ENCODE data around the gene GCM1. TPM values are rescaled to one million over a fixed set of nuclear protein-coding genes. Genes with fewer than 3 reads are reported as not detected.

The GCM1 gene
- total and polyA plus RNA-seq, 9 donors: 0.04 to 0.16 (median 0.04) TPM; not detected in 6

DNA sequence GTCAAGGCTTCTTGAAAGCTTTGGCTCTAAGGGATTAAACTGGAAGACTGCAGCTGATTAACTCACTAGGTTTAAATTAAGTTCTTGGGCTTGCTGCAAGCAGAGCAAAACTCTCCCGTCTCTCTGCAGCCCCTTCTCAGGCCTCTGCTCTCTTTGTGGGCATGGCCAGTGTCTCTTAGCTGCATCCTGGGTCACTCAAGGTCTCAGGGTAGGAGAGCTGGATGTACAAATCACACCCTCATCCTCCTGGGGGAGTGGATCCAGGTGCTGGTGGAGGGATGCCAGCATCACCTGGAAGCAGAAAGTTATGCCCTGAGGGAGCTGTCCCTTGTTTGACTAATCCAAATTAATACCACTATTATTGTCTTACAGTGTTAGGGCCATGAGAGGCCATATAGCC is 35.8 kb downstream of the GCM1 start:
- H3K27ac ChIP-seq (ENCODE audit: low read length): no peak overlapping the region

GRCh38 chr6:53112404-53112803 is 36.2 kb downstream of the GCM1 start:
- Histone ChIP-seq H3K4me1 (ENCODE audit: control insufficient read depth, insufficient read depth, low read length) (no peaks in the 10 kb centered on the region), H3K4me3 (ENCODE audit: low read length) (no peak overlapping the region), H3K36me3 (ENCODE audit: control insufficient read depth, insufficient read depth, low read length) (no peaks in the 10 kb centered on the region), H3K27ac (ENCODE audit: low read length) (no peak overlapping the region), H3K27me3 (ENCODE audit: control insufficient read depth, insufficient read depth, low read length) (no peaks in the 10 kb centered on the region), H3K9me3 (replicated peaks; ENCODE audit: control insufficient read depth, low read depth, low read length) (no peaks in the 10 kb centered on the region)
- no peak for DNase-seq

More for the DNA sequence above, 35.8 kb downstream of the GCM1 start:
- DNase-seq: no peak
- H3K4me1 ChIP-seq (ENCODE audit: control insufficient read depth, insufficient read depth, low read length): no peaks in the 10 kb centered on the region
- H3K27me3 ChIP-seq (ENCODE audit: control insufficient read depth, insufficient read depth, low read length): no peaks in the 10 kb centered on the region
- no peaks in the 10 kb centered on the region for H3K9me3 ChIP-seq (replicated peaks; ENCODE audit: control insufficient read depth, low read depth, low read length)
- WGBS (ENCODE audit: insufficient coverage): 20% methylated on average over 1 of the region's 1 CpG
- no peaks in the 10 kb centered on the region for H3K36me3 ChIP-seq (ENCODE audit: control insufficient read depth, insufficient read depth, low read length)
- no peak overlapping the region for H3K4me3 ChIP-seq (ENCODE audit: low read length)

- no peaks in the 10 kb centered on the region for H3K27me3 ChIP-seq (ENCODE audit: control insufficient read depth, insufficient read depth, low read length)
- H3K4me1 ChIP-seq (ENCODE audit: control insufficient read depth, insufficient read depth, low read length): no peaks in the 10 kb centered on the region
- no peaks in the 10 kb centered on the region for H3K9me3 ChIP-seq (replicated peaks; ENCODE audit: control insufficient read depth, low read depth, low read length)
- H3K4me3 ChIP-seq (ENCODE audit: low read length): no peak overlapping the region
- 89% methylated on average over 3 of the region's 6 CpGs for WGBS (ENCODE audit: insufficient coverage)
- no peak for DNase-seq
- no peak overlapping the region for H3K27ac ChIP-seq (ENCODE audit: low read length)
- no peaks in the 10 kb centered on the region for H3K36me3 ChIP-seq (ENCODE audit: control insufficient read depth, insufficient read depth, low read length)
Measured at GRCh38 chr6:53111865-53112264, 36.8 kb downstream of the GCM1 start.

GRCh38 chr6:53109612-53110011 is 39.0 kb downstream of the GCM1 start:
- no peaks in the 10 kb centered on the region for H3K4me1 ChIP-seq (ENCODE audit: control insufficient read depth, insufficient read depth, low read length)

GRCh38 chr6:53107091-53107490 is 41.5 kb downstream of the GCM1 start:
- Histone ChIP-seq H3K9me3 (replicated peaks; ENCODE audit: control insufficient read depth, low read depth, low read length) (no peaks in the 10 kb centered on the region), H3K36me3 (ENCODE audit: control insufficient read depth, insufficient read depth, low read length) (peaks cover 7% of the 10 kb centered on the region), H3K27ac (ENCODE audit: low read length) (no peak overlapping the region), H3K4me3 (ENCODE audit: low read length) (no peak overlapping the region), H3K27me3 (ENCODE audit: control insufficient read depth, insufficient read depth, low read length) (no peaks in the 10 kb centered on the region), H3K4me1 (ENCODE audit: control insufficient read depth, insufficient read depth, low read length) (no peaks in the 10 kb centered on the region)
- DNase-seq: no peak
- 70% methylated on average over 2 of the region's 4 CpGs for WGBS (ENCODE audit: insufficient coverage)

More at GRCh38 chr6:53109612-53110011, 39.0 kb downstream of the GCM1 start:
- Histone ChIP-seq H3K27ac (ENCODE audit: low read length) (no peak overlapping the region), H3K27me3 (ENCODE audit: control insufficient read depth, insufficient read depth, low read length) (no peaks in the 10 kb centered on the region), H3K4me3 (ENCODE audit: low read length) (no peak overlapping the region), H3K9me3 (replicated peaks; ENCODE audit: control insufficient read depth, low read depth, low read length) (no peaks in the 10 kb centered on the region), H3K36me3 (ENCODE audit: control insufficient read depth, insufficient read depth, low read length) (no peaks in the 10 kb centered on the region)
- no peak for DNase-seq
- 86% methylated on average over 1 of the region's 2 CpGs for WGBS (ENCODE audit: insufficient coverage)

GRCh38 chr6:53104916-53105315 is 43.7 kb downstream of the GCM1 start:
- no peak for DNase-seq
- Histone ChIP-seq H3K4me3 (ENCODE audit: low read length) (no peak overlapping the region), H3K27ac (ENCODE audit: low read length) (no peak overlapping the region), H3K36me3 (ENCODE audit: control insufficient read depth, insufficient read depth, low read length) (peaks cover 20% of the 10 kb centered on the region), H3K4me1 (ENCODE audit: control insufficient read depth, insufficient read depth, low read length) (no peaks in the 10 kb centered on the region), H3K27me3 (ENCODE audit: control insufficient read depth, insufficient read depth, low read length) (no peaks in the 10 kb centered on the region), H3K9me3 (replicated peaks; ENCODE audit: control insufficient read depth, low read depth, low read length) (no peaks in the 10 kb centered on the region)

GRCh38 chr6:53103993-53104675 is 44.5 kb downstream of the GCM1 start:
- Histone ChIP-seq H3K27me3 (ENCODE audit: control insufficient read depth, insufficient read depth, low read length) (no peaks in the 10 kb centered on the region), H3K36me3 (ENCODE audit: control insufficient read depth, insufficient read depth, low read length) (peaks cover 20% of the 10 kb centered on the region), H3K4me1 (ENCODE audit: control insufficient read depth, insufficient read depth, low read length) (no peaks in the 10 kb centered on the region), H3K9me3 (replicated peaks; ENCODE audit: control insufficient read depth, low read depth, low read length) (no peaks in the 10 kb centered on the region), H3K4me3 (ENCODE audit: low read length) (no peak overlapping the region), H3K27ac (ENCODE audit: low read length) (no peak overlapping the region)
- DNase-seq: peak; percentile 23
- no CpG with 5 or more reads among the region's 3 CpGs for WGBS (ENCODE audit: insufficient coverage)

- H3K4me3 ChIP-seq (ENCODE audit: low read length): no peak overlapping the region
- no peak for DNase-seq
- no peak overlapping the region for H3K27ac ChIP-seq (ENCODE audit: low read length)
- no peaks in the 10 kb centered on the region for H3K27me3 ChIP-seq (ENCODE audit: control insufficient read depth, insufficient read depth, low read length)
- peaks cover 36% of the 10 kb centered on the region for H3K36me3 ChIP-seq (ENCODE audit: control insufficient read depth, insufficient read depth, low read length)
- WGBS (ENCODE audit: insufficient coverage): no CpG with 5 or more reads among the region's 2 CpGs
- H3K9me3 ChIP-seq (replicated peaks; ENCODE audit: control insufficient read depth, low read depth, low read length): no peaks in the 10 kb centered on the region
- H3K4me1 ChIP-seq (ENCODE audit: control insufficient read depth, insufficient read depth, low read length): no peaks in the 10 kb centered on the region
Measured at GRCh38 chr6:53101006-53101405, 47.6 kb downstream of the GCM1 start.

GRCh38 chr6:53100561-53100960 is 48.1 kb downstream of the GCM1 start:
- no peak for DNase-seq
- H3K27me3 ChIP-seq (ENCODE audit: control insufficient read depth, insufficient read depth, low read length): no peaks in the 10 kb centered on the region
- H3K4me3 ChIP-seq (ENCODE audit: low read length): no peak overlapping the region
- WGBS (ENCODE audit: insufficient coverage): no CpG with 5 or more reads among the region's 2 CpGs
- H3K4me1 ChIP-seq (ENCODE audit: control insufficient read depth, insufficient read depth, low read length): no peaks in the 10 kb centered on the region
- peaks cover 39% of the 10 kb centered on the region for H3K36me3 ChIP-seq (ENCODE audit: control insufficient read depth, insufficient read depth, low read length)
- H3K9me3 ChIP-seq (replicated peaks; ENCODE audit: control insufficient read depth, low read depth, low read length): no peaks in the 10 kb centered on the region
- H3K27ac ChIP-seq (ENCODE audit: low read length): no peak overlapping the region

DNA sequence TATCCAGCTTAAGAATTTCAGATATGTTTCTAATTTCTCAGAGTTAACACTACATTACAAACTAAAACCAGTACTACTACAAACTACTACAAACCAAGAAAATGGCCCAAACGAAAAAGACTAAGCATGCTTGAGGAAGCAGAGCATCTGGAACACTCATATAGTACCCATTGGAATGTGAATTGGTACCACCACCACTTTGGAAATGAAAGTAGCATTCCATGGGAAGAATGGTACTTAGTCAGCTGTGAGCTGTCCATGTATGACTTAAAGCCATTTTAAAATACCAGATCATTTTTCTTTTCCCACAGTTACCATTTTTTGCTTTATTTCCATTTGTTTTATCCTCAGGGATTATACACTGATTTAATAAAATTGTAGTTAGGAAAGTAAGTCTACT is 52.9 kb downstream of the GCM1 start:
- peaks cover 43% of the 10 kb centered on the region for H3K36me3 ChIP-seq (ENCODE audit: control insufficient read depth, insufficient read depth, low read length)

GRCh38 chr6:53095270-53095669 is 53.4 kb downstream of the GCM1 start:
- peaks cover 43% of the 10 kb centered on the region for H3K36me3 ChIP-seq (ENCODE audit: control insufficient read depth, insufficient read depth, low read length)
- H3K4me1 ChIP-seq (ENCODE audit: control insufficient read depth, insufficient read depth, low read length): no peaks in the 10 kb centered on the region
- no peaks in the 10 kb centered on the region for H3K9me3 ChIP-seq (replicated peaks; ENCODE audit: control insufficient read depth, low read depth, low read length)
- no CpG with 5 or more reads among the region's 3 CpGs for WGBS (ENCODE audit: insufficient coverage)
- no peaks in the 10 kb centered on the region for H3K27me3 ChIP-seq (ENCODE audit: control insufficient read depth, insufficient read depth, low read length)
- H3K27ac ChIP-seq (ENCODE audit: low read length): no peak overlapping the region
- H3K4me3 ChIP-seq (ENCODE audit: low read length): no peak overlapping the region
- no peak for DNase-seq

More for the DNA sequence above, 52.9 kb downstream of the GCM1 start:
- no peak overlapping the region for H3K4me3 ChIP-seq (ENCODE audit: low read length)
- WGBS (ENCODE audit: insufficient coverage): no CpG with 5 or more reads among the region's 1 CpG
- no peaks in the 10 kb centered on the region for H3K27me3 ChIP-seq (ENCODE audit: control insufficient read depth, insufficient read depth, low read length)
- DNase-seq: no peak
- no peaks in the 10 kb centered on the region for H3K9me3 ChIP-seq (replicated peaks; ENCODE audit: control insufficient read depth, low read depth, low read length)
- H3K27ac ChIP-seq (ENCODE audit: low read length): no peak overlapping the region
- no peaks in the 10 kb centered on the region for H3K4me1 ChIP-seq (ENCODE audit: control insufficient read depth, insufficient read depth, low read length)

Data from muscle of leg (tissue), 11 donors.